GM12891 (cell line): ENCODE results near the gene VTI1A.

Experiments used
- PAX5 ChIP-seq: IDR thresholded peaks from 2 replicates; pipeline ENCODE4 v1.6.1; 2011; ENCODE audit warnings: low read length, moderate library complexity, mild to moderate bottlenecking; ENCODE audit not compliant: insufficient read depth, severe bottlenecking
- POLR2A ChIP-seq: IDR thresholded peaks from 2 replicates; pipeline ENCODE4 v1.6.1; 2011; ENCODE audit warnings: low read depth, low read length, control low read depth
- POLR2AphosphoS5 ChIP-seq: IDR thresholded peaks from 2 replicates; pipeline ENCODE4 v1.6.1; 2011; ENCODE audit warnings: low read depth, low read length, control low read depth
- TAF1 ChIP-seq: IDR thresholded peaks from 2 replicates; pipeline ENCODE4 v1.6.1; 2011; ENCODE audit warnings: low read depth, low read length, control low read depth

GRCh38 chr10:112698818-112699164 is 251.8 kb downstream of the VTI1A start:
- TF ChIP-seq POLR2AphosphoS5 (no peak), TAF1 (no peak), POLR2A (no peak), PAX5 (no peak)
